ENCODE data around the gene PPFIBP1. TPM values are rescaled to one million over a fixed set of nuclear protein-coding genes. Genes with fewer than 3 reads are reported as not detected.

Gene PPFIBP1
- total and polyA plus RNA-seq, 9 of the 15 experiments (the other 6 are each of a cell fraction or from before 2014, with no cell fraction given), result 0.46 to 3.5 (median 1.8) TPM

DNA sequence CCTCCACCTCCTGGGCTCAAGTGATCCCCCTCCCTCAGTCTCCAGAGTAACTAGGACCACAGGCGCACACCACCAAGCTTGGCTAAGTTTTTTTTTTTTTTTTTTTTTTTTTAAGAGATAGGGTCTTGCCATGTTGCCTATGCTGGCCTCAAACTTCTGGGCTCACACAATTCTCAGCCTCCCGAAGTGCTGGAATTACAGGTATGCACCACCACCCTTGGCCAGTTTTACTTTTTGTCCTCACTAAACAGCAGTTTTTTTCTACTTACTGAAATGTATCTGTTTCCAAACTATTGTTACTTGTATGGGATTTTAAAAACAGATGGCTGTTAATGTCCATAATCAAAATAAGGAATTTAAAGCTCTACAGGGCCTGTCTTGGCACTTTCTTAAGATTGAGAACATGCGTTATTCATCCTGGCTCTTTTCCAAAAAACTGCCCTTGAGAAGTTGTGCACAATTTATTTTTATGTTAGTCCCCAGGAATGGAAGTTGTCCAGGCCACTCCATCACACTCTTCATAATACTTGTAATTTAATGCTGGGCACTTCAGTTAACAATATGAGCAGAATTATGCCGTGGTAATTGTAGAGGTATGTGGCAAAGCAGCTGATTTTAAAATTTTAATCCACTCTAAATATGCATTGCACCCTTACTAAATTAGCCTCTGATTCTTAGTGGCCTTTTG, 120.3 kb downstream of the PPFIBP1 start:
- Histone ChIP-seq H3K4me2 (ENCODE audit: insufficient read depth, low read length) (no peak overlapping the region), H3K36me3 (ENCODE audit: control insufficient read depth, insufficient read depth, low read length) (no peaks in the 10 kb centered on the region), H3K9me3 (replicated peaks; ENCODE audit: control insufficient read depth, insufficient read depth, low read depth, low read length) (no peaks in the 10 kb centered on the region), H3K27ac (ENCODE audit: extremely low read depth, low read depth, low read length) (no peak overlapping the region), H3K79me2 (ENCODE audit: control insufficient read depth, insufficient read depth, low read length) (no peaks in the 10 kb centered on the region), H3K4me3 (no peak overlapping the region), H3K27me3 (ENCODE audit: control insufficient read depth in 2 of 2, insufficient read depth in 2 of 2, low read length in 2 of 2) (0 out of 5 replicates have a peak, but pooled peaks cover 0 to 2% of the 10 kb centered on the region in 2 experiments), H2AFZ (ENCODE audit: low read depth, low read length) (no peak overlapping the region), H4K20me1 (replicated peaks; ENCODE audit: control insufficient read depth, insufficient read depth, low read length) (no peaks in the 10 kb centered on the region), H3K9me1 (ENCODE audit: control insufficient read depth, insufficient read depth, low read length) (no peaks in the 10 kb centered on the region), H3K9ac (ENCODE audit: insufficient read depth in 1 of 2, low read depth in 2 of 2, low read length in 2 of 2) (no peak overlapping the region), H3K4me1 (replicated peaks in 1 of 2; ENCODE audit: control insufficient read depth in 2 of 2, insufficient read depth in 2 of 2, low read length in 2 of 2) (no peaks in the 10 kb centered on the region)
- ATAC-seq (no peak), DNase-seq (ENCODE audit: extremely low read depth in 1 of 4, low spot score in 3 of 4) (no peak), FAIRE-seq (no peak)
- ChIA-PET POLR2A (no interaction called here), CTCF (ENCODE audit: low intra/inter-chr PET ratio) (no interaction called here)
- in situ Hi-C loops (cut with MboI) (no loop called here), intact Hi-C loops (cut with micrococcal nuclease) (no loop called here)
- TF ChIP-seq E2F3 (CRISPR knock-in tag; IDR thresholded peaks at IDR 0.05) (no peak), SP1 (CRISPR knock-in tag; IDR thresholded peaks at IDR 0.05) (no peak), NR2F6 (CRISPR knock-in tag; IDR thresholded peaks at IDR 0.05) (no peak), TRIM28 (IDR thresholded peaks at IDR 0.05) (no peak), RNF2 (IDR thresholded peaks at IDR 0.05) (no peak), ZNF12 (CRISPR knock-in tag; IDR thresholded peaks at IDR 0.05) (no peak), ARID4B (CRISPR knock-in tag; IDR thresholded peaks at IDR 0.05) (no peak)
- TF ChIP-seq, protein P1, sequence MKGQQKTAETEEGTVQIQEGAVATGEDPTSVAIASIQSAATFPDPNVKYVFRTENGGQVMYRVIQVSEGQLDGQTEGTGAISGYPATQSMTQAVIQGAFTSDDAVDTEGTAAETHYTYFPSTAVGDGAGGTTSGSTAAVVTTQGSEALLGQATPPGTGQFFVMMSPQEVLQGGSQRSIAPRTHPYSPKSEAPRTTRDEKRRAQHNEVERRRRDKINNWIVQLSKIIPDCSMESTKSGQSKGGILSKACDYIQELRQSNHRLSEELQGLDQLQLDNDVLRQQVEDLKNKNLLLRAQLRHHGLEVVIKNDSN (CRISPR knock-in tag; IDR thresholded peaks at IDR 0.05), result no peak
- BruUV-seq (replicated peaks), result no TSS peak
- 0% methylated on average over 4 of the region's 4 CpGs for WGBS (ENCODE audit: insufficient coverage, low coverage, missing lambda C conversion rate)

All from K562 (cell line).